ENCODE results near the gene MDC1.

GRCh38 chr6:30655743-30656094, 61.4 kb downstream of the MDC1 start:
- TF ChIP-seq NR3C1 (CRISPR knock-in tag; conservative IDR thresholded peaks at IDR 0.05; ENCODE audit: low read depth) (no peak), ATF3 (CRISPR knock-in tag; conservative IDR thresholded peaks at IDR 0.05) (no peak), USF2 (CRISPR knock-in tag; IDR thresholded peaks at IDR 0.05) (no peak), CTCF (IDR thresholded peaks at IDR 0.05) (no peak), FOXJ3 (CRISPR knock-in tag; IDR thresholded peaks at IDR 0.05; ENCODE audit: borderline replicate concordance) (no peak), TEAD4 (CRISPR knock-in tag; IDR thresholded peaks at IDR 0.05) (no peak), MAX (CRISPR knock-in tag; IDR thresholded peaks at IDR 0.05) (no peak), ZNF138 (CRISPR knock-in tag; conservative IDR thresholded peaks at IDR 0.05) (no peak), MXD4 (CRISPR knock-in tag; IDR thresholded peaks at IDR 0.05; ENCODE audit: borderline replicate concordance) (no peak), ATF1 (CRISPR knock-in tag; IDR thresholded peaks at IDR 0.05) (no peak), PRDM15 (CRISPR knock-in tag; IDR thresholded peaks at IDR 0.05) (no peak), ESRRA (CRISPR knock-in tag; IDR thresholded peaks at IDR 0.05; ENCODE audit: borderline replicate concordance) (no peak), ZNF416 (CRISPR knock-in tag; IDR thresholded peaks at IDR 0.05) (no peak), PREB (CRISPR knock-in tag; IDR thresholded peaks at IDR 0.05; ENCODE audit: borderline replicate concordance) (no peak)
